ENCODE results near the gene IAH1.

DNA sequence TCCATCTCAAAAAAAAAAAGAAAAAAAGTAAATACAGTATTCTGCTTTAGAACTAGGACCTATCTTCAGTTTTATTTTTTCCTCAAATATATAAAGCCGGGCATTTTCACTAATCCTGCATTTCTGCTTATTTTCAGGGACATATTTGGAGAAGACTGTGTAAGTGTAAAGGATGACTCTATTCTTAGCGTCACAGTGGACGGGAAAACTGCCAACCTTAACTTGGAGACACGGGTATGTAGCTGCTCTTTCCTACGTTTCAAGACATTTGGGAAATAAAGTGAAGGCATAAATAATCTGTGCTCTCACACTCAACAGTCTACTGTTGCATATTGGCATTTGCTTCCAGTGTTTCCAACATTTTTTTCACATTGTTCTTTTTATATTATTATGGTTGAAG lies 3.1 kb upstream of the IAH1 start:
- TF ChIP-seq, protein P1, sequence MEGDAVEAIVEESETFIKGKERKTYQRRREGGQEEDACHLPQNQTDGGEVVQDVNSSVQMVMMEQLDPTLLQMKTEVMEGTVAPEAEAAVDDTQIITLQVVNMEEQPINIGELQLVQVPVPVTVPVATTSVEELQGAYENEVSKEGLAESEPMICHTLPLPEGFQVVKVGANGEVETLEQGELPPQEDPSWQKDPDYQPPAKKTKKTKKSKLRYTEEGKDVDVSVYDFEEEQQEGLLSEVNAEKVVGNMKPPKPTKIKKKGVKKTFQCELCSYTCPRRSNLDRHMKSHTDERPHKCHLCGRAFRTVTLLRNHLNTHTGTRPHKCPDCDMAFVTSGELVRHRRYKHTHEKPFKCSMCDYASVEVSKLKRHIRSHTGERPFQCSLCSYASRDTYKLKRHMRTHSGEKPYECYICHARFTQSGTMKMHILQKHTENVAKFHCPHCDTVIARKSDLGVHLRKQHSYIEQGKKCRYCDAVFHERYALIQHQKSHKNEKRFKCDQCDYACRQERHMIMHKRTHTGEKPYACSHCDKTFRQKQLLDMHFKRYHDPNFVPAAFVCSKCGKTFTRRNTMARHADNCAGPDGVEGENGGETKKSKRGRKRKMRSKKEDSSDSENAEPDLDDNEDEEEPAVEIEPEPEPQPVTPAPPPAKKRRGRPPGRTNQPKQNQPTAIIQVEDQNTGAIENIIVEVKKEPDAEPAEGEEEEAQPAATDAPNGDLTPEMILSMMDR (IDR thresholded peaks at IDR 0.05; ENCODE audit: low read depth, low read length, poor library complexity, severe bottlenecking) = no peak
- no peak for TF ChIP-seq EZH2phosphoT487 (IDR thresholded peaks at IDR 0.05; ENCODE audit: borderline replicate concordance, low read length)
